ENCODE measurements around the gene OTUD3.
A peak's percentile ranks its signal among the peaks of the same experiment; 100 is the strongest.
"Not testable (repeated sequence)": the region's sequence is repeated elsewhere in the genome, so short reads cannot be mapped to it uniquely, and the experiment has no call there.

OTUD3 gene

DNA sequence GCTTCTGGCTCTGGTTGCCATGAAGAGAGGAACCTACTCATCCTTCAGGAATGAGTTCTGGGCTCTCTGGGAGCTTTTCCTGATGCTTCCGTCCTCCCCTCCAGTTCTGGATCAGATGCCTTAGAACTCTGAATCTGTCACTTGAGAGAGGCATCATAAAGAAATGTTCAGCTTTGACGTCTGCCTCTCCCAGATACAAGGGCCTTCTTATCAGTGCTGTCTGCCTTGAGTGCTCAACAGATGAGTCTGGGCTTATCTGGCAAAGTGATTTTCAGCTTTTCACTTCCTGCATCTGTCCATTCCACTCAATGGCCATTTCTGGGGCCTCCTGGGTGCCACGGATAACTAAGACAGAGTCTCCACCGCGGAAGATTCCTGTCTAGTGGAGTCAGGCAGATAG is 12.3 kb upstream of the OTUD3 start:
- no peak for DNase-seq

GRCh38 chr1:19872190-19872589 is 10.0 kb upstream of the OTUD3 start:
- no peak for DNase-seq

- DNase-seq = no peak
Measured at GRCh38 chr1:19877181-19877750, 4.9 kb upstream of the OTUD3 start.

DNA sequence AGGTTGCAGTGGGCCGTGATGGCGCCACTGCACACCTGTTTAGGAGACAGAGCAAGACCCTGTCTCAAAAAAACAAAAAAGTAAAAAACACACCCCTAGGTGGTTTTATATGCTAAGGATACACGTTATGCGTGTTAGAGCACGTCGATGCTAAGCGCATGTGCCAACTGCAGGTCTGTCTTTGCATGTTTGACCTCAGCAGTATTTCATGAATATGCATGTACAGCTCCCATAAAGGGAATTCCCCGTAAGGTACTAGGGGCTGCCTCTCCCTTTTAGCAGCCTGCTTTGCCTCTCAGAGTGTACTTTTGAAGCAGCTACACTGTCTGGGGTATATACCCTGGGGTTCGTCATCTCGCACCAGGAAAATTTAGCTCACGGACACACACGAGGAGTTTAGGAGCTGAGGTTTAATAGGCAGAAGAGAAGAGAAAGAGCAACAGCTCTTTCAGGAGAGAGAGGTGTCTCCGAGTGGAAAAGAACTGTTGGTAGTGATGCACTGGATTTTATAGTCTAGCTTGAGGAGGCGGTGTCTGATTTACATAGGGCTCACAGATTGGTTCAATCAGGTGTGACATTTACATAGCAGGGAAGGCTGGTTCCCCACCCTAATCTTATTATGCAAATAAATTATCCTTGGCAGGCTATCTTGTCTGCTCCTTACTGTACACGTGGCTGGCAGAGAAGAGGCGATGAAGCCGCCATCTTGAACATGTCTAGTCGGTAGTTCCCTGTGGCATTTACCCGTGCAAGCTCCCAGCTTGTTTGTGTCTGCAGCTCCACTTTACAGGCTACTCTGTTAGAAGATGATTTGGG is 4.2 kb upstream of the OTUD3 start:
- no peak for DNase-seq

GRCh38 chr1:19878637-19878985 is 3.6 kb upstream of the OTUD3 start:
- no peak for DNase-seq

GRCh38 chr1:19879227-19879626 is 3.0 kb upstream of the OTUD3 start:
- no peak for DNase-seq

DNA sequence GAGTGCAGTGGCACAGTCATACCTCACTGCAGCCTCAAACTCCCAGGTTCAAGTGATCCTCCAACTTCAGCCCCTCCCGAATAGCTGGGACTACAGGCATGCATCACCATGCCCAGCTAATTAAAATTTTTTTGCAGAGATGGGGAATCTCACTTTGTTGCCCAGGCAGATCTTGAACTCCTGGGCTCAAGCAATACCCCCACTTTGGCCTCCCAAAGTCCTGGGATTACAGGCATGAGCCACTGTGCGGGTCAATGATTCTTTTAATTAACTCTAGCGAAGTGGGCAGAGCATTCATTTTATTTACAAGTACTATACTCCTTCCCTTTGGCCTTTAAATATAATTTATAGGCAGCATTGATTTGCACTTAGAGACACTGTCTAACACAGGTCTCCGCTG is 2.5 kb upstream of the OTUD3 start:
- no peak for DNase-seq

GRCh38 chr1:19880841-19881240 is 1.4 kb upstream of the OTUD3 start:
- DNase-seq = not testable (repeated sequence)

- no peak for DNase-seq
Measured at GRCh38 chr1:19884312-19884711, 2.1 kb downstream of the OTUD3 start.

- DNase-seq = no peak
Measured at GRCh38 chr1:19885821-19886220, 3.6 kb downstream of the OTUD3 start.

DNA sequence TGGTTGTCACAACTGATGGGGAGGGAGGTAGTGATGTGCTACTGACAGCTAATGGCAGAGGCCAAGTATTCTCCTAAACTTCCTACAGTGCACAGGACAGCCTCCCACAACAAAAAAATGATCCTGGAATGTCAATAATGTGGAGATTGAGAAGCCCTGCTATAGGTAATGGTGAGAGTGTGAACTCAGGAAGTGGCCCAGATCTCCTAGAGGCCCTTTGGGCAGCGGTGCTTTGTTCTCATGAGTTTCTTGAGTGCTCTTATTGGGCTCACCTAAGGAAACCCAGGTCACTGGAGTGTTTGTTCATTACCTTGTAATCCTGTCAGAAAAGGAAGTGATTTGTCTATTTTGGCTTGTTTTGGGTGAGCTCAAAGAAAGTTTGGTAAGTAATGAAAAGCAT is 5.9 kb downstream of the OTUD3 start:
- no peak for DNase-seq

- DNase-seq = no peak
Measured at GRCh38 chr1:19889656-19890055, 7.5 kb downstream of the OTUD3 start.

DNA sequence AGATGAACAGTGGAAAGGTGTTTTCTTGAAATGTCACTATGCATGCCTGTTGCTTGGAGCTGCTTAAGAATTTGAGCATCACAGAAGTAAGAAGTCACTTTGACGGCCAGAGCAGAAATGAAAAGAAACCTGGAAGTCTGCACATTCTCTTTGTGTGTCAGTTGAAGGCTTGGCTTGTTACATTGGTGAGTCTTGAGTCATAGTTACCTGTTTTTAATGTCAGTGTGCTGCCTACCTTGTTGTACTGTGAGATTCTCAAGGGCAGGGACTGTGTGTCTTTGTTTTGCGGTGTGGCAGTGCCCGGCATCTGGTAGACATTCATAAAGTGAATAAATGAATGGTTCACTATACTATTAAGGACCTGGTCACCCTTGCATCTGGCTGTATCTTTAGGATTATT is 9.9 kb downstream of the OTUD3 start:
- no peak for DNase-seq

DNA sequence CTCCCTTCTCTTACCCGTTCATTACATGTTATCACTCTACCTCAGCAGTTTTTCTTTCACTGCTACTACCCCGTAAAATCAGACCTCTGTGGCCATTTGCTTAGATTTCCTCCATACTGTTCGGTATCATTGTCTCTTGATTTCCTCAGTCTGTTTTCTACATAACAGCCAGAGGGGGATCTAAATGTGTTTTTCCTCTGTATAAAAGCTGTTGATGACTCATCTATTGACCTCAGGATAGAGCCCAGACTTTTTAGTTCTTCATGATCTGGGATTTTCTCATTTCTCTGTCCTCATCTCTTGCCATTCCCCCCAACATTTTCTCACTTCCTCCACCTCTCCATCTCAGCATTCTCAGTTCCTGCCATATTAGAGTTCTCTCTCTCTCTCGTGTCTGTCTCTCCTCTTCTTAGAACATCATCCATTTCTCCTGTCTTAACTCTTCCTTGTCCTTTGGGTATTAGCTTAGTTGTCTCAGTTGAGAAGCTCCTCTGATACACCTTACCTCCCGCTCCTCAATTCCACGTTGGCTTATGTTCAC is 10.5 kb downstream of the OTUD3 start:
- no peak for DNase-seq

DNA sequence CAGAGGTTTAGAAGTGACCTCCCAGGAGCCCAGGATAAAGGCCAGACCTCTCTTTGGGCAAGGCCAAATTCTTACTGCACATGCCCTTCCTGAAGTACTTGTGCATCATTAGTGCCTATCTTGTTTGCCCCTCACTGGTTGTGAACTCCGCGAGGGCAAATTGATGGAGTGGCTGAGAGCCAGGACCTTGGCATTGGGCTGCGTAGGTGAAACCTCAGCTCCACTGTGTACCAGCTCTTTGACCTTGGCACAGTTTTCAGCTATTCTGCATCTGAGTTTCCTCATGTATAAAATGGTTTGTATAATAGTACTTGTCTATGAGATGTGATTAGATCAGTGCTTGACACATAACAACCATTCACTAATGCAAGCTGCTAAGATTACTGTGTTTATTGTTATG is 11.5 kb downstream of the OTUD3 start:
- peak; percentile 48 for DNase-seq

- no peak for DNase-seq
Measured at GRCh38 chr1:19894218-19894617, 12.0 kb downstream of the OTUD3 start.

DNA sequence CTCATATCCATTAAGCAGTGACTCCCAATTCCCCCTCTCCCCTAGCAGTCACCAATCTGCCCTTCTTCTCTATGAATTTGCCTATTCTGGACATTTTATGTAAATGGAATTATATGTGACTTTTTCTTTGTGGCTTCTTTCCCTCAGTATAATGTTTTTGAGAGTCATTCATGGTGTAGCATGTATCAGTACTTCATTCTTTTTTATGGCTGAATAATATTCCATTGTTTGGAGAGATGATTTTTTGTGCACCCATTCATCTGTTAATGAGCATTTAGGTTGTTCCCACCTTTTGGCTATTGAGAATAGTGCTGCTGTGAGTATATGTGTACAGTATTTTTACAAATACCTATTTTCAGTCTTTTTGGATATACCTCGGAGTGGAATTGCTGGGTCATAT is 19.5 kb downstream of the OTUD3 start:
- DNase-seq = no peak

GRCh38 chr1:19903621-19904020 is 21.4 kb downstream of the OTUD3 start:
- no peak for DNase-seq

DNA sequence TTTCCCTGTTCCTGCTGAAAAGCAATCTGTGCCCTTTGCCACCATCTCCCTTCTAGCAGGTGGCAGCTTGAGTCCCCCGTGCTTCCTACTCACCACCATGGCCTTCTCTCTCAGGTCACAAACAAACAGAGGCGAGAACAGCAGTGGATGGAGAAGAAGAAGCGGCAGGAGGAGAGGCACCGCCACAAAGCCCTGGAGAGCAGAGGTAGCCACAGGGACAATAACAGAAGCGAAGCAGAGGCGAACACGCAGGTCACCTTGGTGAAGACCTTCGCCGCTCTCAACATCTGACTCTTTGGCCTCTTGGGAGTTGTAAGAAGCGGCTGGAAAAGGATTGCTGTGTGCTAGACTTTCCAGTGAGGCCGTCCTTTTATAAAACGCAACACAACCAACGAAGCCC is 25.3 kb downstream of the OTUD3 start:
- no peak for DNase-seq

- no peak for DNase-seq
Measured at GRCh38 chr1:19909392-19909791, 27.2 kb downstream of the OTUD3 start.

DNA sequence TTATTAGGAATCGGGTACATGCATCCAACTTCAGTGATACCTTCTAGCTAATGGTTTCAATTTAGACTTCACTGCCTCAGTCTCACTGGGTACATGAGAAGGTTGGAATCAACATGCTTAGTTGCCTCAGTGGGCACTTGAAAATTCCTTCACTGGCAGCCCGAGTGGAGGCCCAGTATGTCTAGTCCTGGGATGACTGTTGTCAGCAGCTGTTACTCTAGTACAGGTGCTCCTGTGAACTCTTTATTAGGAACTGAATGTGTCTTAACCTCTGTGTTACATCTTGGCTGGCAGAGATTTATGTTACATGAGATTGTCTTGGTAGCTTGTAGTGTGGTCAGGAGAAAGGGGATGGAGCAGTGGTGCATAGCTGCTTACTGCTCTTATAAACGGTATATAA is 27.8 kb downstream of the OTUD3 start:
- DNase-seq = no peak

DNA sequence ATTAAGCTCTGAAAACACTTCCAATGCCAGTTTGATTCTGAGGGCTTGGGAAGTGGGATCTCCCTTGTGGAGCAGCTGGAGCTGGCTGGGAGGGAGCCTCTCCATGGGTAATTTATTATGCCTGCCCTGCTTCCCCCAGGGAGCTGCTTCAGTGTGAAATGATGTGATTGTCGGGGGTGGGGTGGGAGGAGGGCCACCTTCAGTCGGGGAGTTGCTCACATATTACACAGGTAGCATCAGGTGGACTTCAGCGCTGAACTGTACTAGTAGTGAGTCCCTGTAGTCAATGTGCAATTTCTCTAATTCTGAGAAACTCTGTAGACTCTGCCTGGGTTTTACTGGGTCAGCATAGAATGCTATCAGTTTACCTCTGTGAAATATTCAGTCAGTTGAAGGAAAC is 28.5 kb downstream of the OTUD3 start:
- DNase-seq = no peak

GRCh38 chr1:19918057-19918456 is 35.9 kb downstream of the OTUD3 start:
- peak; percentile 74 for DNase-seq

DNA sequence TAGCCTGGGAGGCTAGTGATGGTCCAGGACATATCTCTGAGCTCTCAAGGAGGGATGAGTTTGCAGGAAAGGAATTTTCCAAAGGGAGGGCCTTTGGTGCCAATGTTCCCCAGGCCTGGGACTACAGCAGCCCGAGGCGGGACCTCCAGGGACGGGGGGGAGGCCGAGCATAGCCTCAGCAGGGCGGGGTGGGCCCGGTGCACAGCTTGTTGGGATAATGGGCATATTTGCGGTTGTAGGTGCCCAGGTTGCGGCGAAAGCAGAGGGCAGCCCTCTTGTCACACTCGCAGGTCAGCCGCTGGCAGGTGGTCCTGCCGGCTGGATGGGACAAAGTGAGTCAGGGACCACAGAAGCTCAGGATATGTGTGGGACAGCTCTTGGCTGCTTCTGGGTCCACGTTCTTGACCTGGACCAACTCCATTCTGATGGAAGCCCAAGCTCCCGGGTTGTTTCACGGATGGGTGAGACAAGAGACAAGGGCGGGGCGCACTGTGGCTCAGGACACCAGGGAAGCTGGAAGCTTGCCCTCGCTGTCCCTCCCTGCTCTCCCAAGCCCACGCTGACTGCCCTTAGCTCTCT is 38.0 kb downstream of the OTUD3 start:
- DNase-seq = no peak

All from DMS79 (cell line).